HFFc6 (cell line): ENCODE measurements around the gene CIB4. TPM values are rescaled to one million over a fixed set of nuclear protein-coding genes. Genes with fewer than 3 reads are reported as not detected.

ENCODE experiments used
- DNase-seq: peaks from one replicate; pipeline ENCODE4 v3.0.0-alpha.2; 2018
- H3K27ac Mint-ChIP-seq: 2 replicates; pipeline ENCODE4 v1.8.0; 2020; ENCODE audit warnings: mild to moderate bottlenecking, mixed read lengths
- H3K27me3 Mint-ChIP-seq: 2 replicates; pipeline ENCODE4 v1.8.0; 2021; ENCODE audit warnings: mild to moderate bottlenecking, moderate library complexity, mixed read lengths; ENCODE audit not compliant: insufficient read depth
- H3K36me3 Mint-ChIP-seq: 2 replicates; pipeline ENCODE4 v1.8.0; 2021; ENCODE audit warnings: low read depth, mixed read lengths
- H3K4me1 Mint-ChIP-seq: 2 replicates; pipeline ENCODE4 v1.8.0; 2020; ENCODE audit warnings: low read depth, mixed read lengths
- H3K4me3 Mint-ChIP-seq: 2 replicates; pipeline ENCODE4 v1.8.0; 2020; ENCODE audit warnings: mild to moderate bottlenecking, moderate library complexity, mixed read lengths
- H3K9me3 Mint-ChIP-seq: 2 replicates; pipeline ENCODE4 v1.8.0; 2020; ENCODE audit warnings: mild to moderate bottlenecking, mixed read lengths
- total RNA-seq, 6 experiments: library from RNA; stranded (reverse); fragmentation: NEBNext Ultra II Directional; extraction: Animal tissue kit (Norgen Biotek cat#: 25700); gene quantifications; 2 replicates in 1 of 6; 3 replicates in 5 of 6; pipeline ENCODE4 v1.2.3, GENCODE V29; 2021
- TF ChIP-seq, protein P1 (sequence below): fragments of 200-600 bp; sonication (generic); IDR thresholded peaks from 2 replicates; pipeline ENCODE4 v1.5.0; 2021; ENCODE audit warnings: antibody characterized with exemption, mild to moderate bottlenecking

The CIB4 gene
- total RNA-seq, 6 experiments from 2014 or later = not detected

DNA sequence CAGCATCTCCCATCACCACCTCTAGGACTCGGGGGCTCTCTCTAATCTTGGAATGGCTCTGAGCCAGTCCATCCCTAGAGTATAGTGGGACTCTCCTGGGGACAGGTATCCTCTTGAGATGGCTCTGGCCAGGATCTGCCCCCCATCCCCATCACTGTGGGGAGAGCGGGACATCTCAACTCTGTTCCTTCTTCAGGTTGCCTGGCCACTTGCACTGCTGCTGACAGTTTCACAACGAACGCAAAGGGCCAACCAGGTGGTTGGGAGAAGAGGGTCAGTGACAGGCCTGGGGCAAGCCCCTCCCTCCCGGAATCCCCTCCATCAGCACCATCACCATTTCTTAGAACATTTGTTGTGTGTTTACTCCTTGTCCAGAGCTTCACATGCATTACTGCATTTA, 62.6 kb downstream of the CIB4 start:
- no peak for DNase-seq
- no peaks in the 10 kb centered on the region for H3K36me3 Mint-ChIP-seq
- H3K4me3 Mint-ChIP-seq = no peak overlapping the region
- peaks cover 55% of the 10 kb centered on the region for H3K27me3 Mint-ChIP-seq
- H3K27ac Mint-ChIP-seq = no peak overlapping the region
- H3K4me1 Mint-ChIP-seq = no peaks in the 10 kb centered on the region
- H3K9me3 Mint-ChIP-seq = no peaks in the 10 kb centered on the region
- TF ChIP-seq, protein P1, sequence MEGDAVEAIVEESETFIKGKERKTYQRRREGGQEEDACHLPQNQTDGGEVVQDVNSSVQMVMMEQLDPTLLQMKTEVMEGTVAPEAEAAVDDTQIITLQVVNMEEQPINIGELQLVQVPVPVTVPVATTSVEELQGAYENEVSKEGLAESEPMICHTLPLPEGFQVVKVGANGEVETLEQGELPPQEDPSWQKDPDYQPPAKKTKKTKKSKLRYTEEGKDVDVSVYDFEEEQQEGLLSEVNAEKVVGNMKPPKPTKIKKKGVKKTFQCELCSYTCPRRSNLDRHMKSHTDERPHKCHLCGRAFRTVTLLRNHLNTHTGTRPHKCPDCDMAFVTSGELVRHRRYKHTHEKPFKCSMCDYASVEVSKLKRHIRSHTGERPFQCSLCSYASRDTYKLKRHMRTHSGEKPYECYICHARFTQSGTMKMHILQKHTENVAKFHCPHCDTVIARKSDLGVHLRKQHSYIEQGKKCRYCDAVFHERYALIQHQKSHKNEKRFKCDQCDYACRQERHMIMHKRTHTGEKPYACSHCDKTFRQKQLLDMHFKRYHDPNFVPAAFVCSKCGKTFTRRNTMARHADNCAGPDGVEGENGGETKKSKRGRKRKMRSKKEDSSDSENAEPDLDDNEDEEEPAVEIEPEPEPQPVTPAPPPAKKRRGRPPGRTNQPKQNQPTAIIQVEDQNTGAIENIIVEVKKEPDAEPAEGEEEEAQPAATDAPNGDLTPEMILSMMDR = no peak

DNA sequence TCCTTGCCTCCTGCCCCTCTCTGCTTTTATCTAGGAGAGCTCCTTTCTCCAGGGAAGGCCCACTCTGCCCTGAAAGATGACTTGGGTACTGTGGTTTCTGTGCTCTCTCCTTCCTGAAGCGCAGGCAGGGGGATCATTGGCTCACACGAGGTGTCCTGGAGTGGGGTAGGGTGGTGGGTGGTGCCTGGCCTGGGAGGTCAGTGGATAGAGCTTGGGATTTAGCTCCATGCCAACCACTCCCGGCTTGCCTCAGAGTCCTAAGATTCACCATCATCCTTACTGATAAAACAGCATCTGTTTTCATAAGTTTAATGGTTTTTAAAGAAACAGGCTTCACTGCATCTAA, 63.1 kb downstream of the CIB4 start:
- Mint-ChIP-seq H3K36me3 (no peaks in the 10 kb centered on the region), H3K9me3 (no peaks in the 10 kb centered on the region), H3K4me3 (no peak overlapping the region), H3K4me1 (no peaks in the 10 kb centered on the region), H3K27me3 (peaks cover 60% of the 10 kb centered on the region), H3K27ac (no peak overlapping the region)
- no peak for DNase-seq
- TF ChIP-seq, protein P1 = no peak; the same call in 1 of the 2 replicates

DNA sequence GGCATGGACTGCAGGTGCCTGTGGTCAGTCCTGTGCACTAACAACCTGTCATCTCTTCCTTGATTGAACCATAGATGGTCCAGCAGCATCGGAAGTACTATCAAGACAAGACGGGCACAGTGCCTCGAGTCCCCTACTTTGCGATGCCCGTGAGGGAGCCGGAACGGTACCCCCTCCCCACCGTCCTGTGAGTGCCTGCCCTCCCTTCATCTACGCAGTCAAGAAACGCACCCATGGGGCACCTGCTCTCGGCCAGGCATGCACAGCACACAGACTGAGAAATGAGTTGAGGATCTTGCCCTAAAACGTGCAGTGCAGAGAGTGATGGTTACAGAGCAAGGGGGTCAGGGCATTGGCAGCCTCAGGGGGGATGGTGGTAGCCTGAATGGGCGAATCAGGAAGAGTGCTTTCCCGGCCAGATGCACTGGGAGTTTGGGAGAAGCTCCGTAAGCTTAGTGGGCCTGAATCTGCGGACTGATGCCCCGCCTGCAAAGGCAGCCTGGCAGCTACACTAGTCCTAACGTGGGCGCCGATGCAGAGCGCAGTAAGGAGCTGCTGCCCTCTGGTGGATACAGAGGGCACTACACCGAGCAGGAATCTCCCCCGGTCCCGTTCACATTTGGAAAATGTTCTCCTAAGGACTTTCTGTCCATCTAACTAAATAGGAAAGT, 63.6 kb downstream of the CIB4 start:
- Mint-ChIP-seq H3K4me3 (no peak overlapping the region), H3K4me1 (no peaks in the 10 kb centered on the region), H3K9me3 (no peaks in the 10 kb centered on the region), H3K27me3 (peaks cover 61% of the 10 kb centered on the region), H3K36me3 (no peaks in the 10 kb centered on the region), H3K27ac (no peak overlapping the region)
- DNase-seq = peak; percentile 42
- TF ChIP-seq, protein P1 = peak; percentile 97

DNA sequence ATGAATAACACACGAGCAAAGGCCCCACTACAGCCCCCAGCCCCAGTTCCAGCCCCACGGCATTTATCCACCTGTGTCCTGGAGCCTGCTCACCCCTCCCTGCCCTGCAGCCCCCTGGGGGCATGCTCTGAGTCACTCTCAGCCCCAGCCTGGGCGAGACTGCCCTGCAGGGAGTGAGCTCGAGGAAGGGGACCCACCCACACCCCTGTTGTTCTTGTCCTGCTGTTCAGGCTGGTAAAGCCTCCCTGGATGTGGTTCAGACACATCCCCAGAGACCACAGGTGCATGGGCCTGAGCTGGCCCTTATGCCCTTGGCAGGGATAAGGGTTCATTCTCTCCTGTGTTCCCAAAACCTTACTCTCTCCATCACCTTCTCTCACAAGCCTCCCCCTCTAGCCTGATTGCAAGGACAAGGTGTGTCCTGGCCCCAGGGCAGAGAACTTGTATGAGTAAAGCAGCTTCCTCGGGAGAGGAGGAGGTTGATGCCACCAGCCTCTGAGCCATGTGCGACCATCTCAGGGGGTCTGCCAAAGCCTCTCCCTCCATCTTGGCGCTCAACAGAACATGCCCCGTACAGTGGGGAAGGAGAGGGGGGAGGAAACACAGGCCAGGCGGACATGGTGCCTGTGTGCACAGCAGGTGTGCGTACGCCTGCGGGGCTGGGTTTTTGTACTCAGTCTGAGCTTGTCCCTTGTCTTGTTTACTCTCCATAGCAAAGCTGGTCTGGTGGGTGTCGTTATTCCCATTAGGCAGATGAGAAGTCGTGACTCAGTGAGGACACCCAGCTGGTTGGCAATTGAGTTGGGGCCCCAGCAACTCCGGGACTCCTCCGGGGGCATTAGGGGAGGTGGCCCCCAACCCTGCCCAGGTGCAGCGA, 64.4 kb downstream of the CIB4 start:
- Mint-ChIP-seq H3K27ac (no peak overlapping the region), H3K4me3 (no peak overlapping the region), H3K27me3 (peaks cover 60% of the 10 kb centered on the region), H3K4me1 (no peaks in the 10 kb centered on the region), H3K36me3 (no peaks in the 10 kb centered on the region), H3K9me3 (no peaks in the 10 kb centered on the region)
- DNase-seq = no peak
- TF ChIP-seq, protein P1 = no peak

DNA sequence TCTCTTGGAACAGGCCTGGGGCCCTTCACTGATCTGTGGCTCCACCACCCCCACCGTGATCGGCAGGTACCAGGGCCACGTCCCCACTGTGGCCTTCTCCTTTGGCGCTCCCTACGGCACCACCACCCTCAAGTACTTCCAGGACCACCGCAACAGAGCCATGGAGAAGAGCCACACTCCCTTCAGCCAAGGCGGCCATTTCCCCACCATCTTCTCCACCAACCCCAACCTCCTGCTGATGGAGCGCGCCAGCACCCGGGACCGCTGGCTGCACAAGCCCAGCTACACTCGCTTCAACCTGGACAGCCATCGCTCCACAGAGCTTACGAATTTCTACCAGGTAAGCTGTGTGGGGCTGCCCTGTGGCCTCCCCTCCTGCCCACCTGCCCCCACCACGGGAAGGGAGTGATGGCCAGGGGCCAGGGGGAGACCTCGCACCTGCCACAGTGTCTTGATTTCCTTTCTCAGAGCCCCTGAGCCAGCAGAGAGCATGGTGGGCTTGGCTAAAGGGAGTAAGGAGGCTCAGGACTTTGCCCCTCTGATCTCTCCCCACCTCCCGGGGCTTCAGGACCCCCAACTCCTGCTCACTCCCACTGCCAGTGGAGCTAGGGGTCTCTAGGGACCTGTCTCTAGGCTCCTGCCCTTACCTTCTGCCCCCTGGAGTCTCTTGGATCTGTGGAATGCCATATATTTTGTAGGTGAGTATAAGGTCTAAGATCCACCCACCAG, 65.2 kb downstream of the CIB4 start:
- Mint-ChIP-seq H3K36me3 (no peaks in the 10 kb centered on the region), H3K27me3 (peaks cover 63% of the 10 kb centered on the region), H3K4me1 (no peaks in the 10 kb centered on the region), H3K9me3 (no peaks in the 10 kb centered on the region), H3K4me3 (no peak overlapping the region), H3K27ac (no peak overlapping the region)
- TF ChIP-seq, protein P1 = no peak
- no peak for DNase-seq
